HG02885 (cell line): Measurements from ENCODE around the gene C4orf51.
"Not testable (repeated sequence)": the region's sequence is repeated elsewhere in the genome, so short reads cannot be mapped to it uniquely, and the experiment has no call there.

Source experiments
- ATAC-seq: cut with Tn5 transposase; IDR thresholded peaks from one replicate; pipeline ENCODE4 v1.9.1; 2021; ENCODE audit warnings: mild to moderate bottlenecking; ENCODE audit not compliant: unreplicated experiment, poor library complexity

Gene C4orf51

DNA sequence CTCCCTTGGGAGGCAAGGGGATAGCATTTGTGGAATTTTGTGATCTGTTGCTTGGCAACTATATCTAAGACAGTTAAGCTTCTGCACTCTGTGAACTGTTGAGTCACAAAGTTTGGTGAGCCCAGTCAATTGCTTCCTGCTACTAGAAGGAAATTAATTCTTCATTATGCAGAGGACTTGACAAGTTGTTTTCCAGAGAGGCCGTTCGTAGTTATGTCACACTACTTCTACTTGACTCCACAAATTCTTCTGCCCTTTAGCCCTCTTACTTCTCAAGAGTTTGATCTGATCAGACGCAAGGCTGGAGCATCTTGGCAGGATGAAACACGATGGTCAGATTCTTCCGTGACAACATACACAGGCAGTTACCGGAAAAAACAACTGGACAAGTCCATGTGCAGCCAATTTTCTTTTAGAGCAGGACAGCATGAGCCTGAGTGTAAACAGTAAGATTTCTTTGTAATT is at the start of gene C4orf51:
Gene C4orf51 (plus strand): TSS at position 156 of the 465 bp plus-strand sequence. CDS start 58 bp downstream, at position 214.
- no peak for ATAC-seq

GRCh38 chr4:145635117-145635516 is 44.8 kb upstream of the C4orf51 start:
- ATAC-seq, result no peak

GRCh38 chr4:145635630-145636029 is 44.3 kb upstream of the C4orf51 start:
- ATAC-seq, result no peak

- ATAC-seq, result no peak
Measured at GRCh38 chr4:145639186-145639698, 40.7 kb upstream of the C4orf51 start.

DNA sequence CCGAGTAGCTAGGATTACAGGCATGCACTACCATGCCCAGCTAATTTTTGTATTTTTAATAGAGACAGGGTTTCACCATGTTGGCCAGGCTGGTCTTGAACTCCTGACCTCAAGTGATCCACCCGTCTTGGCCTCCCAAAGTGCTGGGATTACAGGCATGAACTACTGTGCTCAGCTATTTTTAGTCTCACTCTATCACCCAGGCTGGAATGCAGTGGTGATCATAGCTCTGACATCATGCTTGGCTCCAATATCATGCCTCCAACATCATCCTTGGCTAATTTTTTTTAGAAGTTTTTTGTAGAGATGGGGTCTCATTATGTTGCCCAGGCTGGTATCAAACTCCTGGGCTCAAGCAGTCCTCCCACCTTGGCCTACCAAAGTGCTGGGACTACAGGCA is 39.7 kb upstream of the C4orf51 start:
- not testable (repeated sequence) for ATAC-seq

GRCh38 chr4:145643295-145643694 is 36.7 kb upstream of the C4orf51 start:
- ATAC-seq, result no peak

DNA sequence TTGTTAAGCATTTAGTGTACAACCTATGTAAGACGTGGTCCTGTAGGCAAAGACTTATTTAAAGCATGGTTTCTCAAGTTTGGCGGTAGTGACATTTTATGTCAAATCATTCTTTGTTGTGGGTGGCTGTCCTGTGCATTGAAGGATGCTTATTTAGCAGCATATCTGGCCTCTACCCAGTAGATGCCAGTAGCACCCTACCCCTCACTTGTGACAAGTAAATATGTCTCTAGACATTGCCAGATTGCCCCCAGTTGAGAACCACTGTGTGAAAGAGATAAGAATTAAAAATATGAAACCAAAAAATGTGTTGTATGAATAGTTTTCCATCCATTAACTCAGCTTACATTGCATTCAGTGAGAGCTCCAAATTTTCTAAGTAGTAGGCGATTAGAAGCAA is 35.2 kb upstream of the C4orf51 start:
- no peak for ATAC-seq

GRCh38 chr4:145656156-145656555 is 23.8 kb upstream of the C4orf51 start:
- no peak for ATAC-seq

GRCh38 chr4:145660064-145660463 is 19.9 kb upstream of the C4orf51 start:
- no peak for ATAC-seq

GRCh38 chr4:145663194-145663593 is 16.8 kb upstream of the C4orf51 start:
- no peak for ATAC-seq

DNA sequence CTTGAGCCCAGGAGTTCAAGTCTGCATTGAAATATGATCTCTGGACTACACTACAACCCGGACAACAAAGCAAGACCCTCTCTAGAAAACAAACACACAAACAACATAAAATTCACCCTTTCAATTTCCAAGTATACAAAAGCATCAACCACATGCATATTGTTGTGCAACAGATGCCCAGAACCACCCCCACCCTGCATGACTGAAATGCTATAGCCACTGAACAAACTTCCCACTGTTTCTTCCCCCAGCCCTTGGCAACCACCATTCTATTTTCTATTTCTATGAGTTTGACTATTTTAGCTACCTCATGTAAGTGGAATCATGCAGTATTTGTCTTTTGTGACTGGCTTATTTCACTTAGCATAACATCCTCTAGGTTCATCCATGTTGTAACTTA is 14.2 kb upstream of the C4orf51 start:
- ATAC-seq, result no peak

- ATAC-seq, result no peak
Measured at GRCh38 chr4:145670422-145670821, 9.5 kb upstream of the C4orf51 start.

GRCh38 chr4:145679520-145679919 is 426 bp upstream of the C4orf51 start:
- ATAC-seq, result no peak

- ATAC-seq, result no peak
Measured at GRCh38 chr4:145680902-145681301, 956 bp downstream of the C4orf51 start.

DNA sequence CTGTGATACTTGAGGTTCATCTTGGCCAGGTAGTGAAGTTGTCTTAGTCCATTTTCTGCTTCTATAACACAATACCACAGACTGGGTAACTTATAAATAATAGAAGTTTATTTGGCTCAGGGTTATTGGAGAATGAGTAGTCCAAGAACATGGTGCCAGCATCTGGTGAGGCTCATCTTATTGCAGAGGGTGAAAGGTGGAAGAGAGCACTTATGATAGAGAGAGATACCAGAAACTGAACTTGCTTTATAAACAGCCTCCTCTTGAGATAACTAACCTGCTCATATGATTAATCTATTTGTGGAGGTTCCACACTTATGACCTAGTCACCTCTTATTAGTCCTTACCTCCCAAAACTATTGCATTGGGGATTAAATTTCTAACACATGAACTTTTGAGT is 1.6 kb downstream of the C4orf51 start:
- no peak for ATAC-seq

- no peak for ATAC-seq
Measured at GRCh38 chr4:145681956-145682355, 2.0 kb downstream of the C4orf51 start.

- no peak for ATAC-seq
Measured at GRCh38 chr4:145686991-145687390, 7.0 kb downstream of the C4orf51 start.

GRCh38 chr4:145690610-145691009 is 10.7 kb downstream of the C4orf51 start:
- no peak for ATAC-seq

- not testable (repeated sequence) for ATAC-seq
Measured at GRCh38 chr4:145691416-145691815, 11.5 kb downstream of the C4orf51 start.

DNA sequence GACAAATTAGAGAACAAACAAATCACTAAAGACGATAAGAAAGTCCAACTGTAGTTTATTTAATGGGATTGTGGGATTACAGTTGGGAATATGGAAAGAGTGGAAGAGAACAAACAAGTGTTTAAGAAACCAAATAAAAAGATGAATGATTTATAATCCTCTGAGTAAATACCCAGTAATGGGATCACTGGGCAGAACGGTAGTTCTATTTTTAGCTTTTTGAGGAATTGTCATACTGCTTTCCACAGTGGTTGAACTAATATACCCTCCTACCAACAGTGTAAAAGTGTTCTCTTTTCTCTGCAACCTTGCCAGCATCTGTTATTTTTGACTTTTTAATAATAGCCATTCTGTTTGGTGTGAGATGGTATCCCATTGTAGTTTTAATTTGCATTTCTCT is 15.0 kb downstream of the C4orf51 start:
- no peak for ATAC-seq

- ATAC-seq, result peak; percentile 49
Measured at GRCh38 chr4:145697332-145697731, 17.4 kb downstream of the C4orf51 start.

- ATAC-seq, result no peak
Measured at GRCh38 chr4:145698507-145698906, 18.6 kb downstream of the C4orf51 start.
